GM12875 (cell line): ENCODE measurements around the gene UHRF1.
A peak's percentile ranks its signal among the peaks of the same experiment; 100 is the strongest.

Experiments used
- H3K4me3 ChIP-seq: one replicate; pipeline ENCODE4 v1.5.1; 2011; ENCODE audit warnings: low read depth, low read length, control low read depth
- CTCF ChIP-seq: IDR thresholded peaks from 2 replicates; pipeline ENCODE4 v1.5.1; 2011; ENCODE audit warnings: low read depth, mild to moderate bottlenecking, control low read depth, inconsistent platforms, low read length, moderate library complexity, borderline replicate concordance; ENCODE audit not compliant: insufficient read depth

Gene UHRF1

GRCh38 chr19:4965061-4965460, 55.8 kb downstream of the UHRF1 start:
- no peak overlapping the region for H3K4me3 ChIP-seq
- no peak for TF ChIP-seq CTCF

GRCh38 chr19:4966591-4966990, 57.3 kb downstream of the UHRF1 start:
- no peak overlapping the region for H3K4me3 ChIP-seq
- TF ChIP-seq CTCF, result no peak

GRCh38 chr19:4967738-4968461, 58.6 kb downstream of the UHRF1 start:
- no peak for TF ChIP-seq CTCF
- peak overlapping the region; percentile 41 for H3K4me3 ChIP-seq

GRCh38 chr19:4968462-4969291, 59.4 kb downstream of the UHRF1 start, which contains the start of gene KDM4B:
Gene KDM4B (plus strand): TSS chr19:4969113. CDS start chr19:5032891, 63,778 bp downstream.
- TF ChIP-seq CTCF, result no peak
- H3K4me3 ChIP-seq, result peak within 1 kb of the TSS; percentile 71

DNA sequence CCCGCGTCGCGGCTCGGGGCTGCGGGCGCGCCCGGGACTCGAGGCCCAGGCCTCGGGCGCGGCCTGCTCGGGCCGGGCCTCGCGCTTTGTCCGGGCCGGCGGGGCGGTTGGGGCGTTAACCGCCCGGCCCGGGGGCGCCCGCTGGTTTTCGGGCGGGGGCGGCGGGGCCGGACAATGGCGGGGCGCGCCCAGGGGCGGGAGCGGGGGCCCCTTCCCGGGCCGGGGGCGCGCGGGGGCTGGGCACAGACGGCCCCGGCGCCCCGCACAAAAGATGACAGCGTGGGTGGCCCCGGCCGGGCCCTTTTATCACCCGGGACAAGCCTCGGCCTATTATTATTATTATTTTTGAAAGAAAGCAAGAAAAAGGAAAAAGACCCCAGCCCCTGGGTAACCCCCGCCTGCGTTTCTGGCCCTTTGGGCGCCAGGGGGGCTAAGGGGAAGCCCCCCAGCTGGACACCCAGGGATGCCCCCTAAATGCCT, 60.0 kb downstream of the UHRF1 start:
- no peak for TF ChIP-seq CTCF
- peak overlapping the region; percentile 71 for H3K4me3 ChIP-seq

DNA sequence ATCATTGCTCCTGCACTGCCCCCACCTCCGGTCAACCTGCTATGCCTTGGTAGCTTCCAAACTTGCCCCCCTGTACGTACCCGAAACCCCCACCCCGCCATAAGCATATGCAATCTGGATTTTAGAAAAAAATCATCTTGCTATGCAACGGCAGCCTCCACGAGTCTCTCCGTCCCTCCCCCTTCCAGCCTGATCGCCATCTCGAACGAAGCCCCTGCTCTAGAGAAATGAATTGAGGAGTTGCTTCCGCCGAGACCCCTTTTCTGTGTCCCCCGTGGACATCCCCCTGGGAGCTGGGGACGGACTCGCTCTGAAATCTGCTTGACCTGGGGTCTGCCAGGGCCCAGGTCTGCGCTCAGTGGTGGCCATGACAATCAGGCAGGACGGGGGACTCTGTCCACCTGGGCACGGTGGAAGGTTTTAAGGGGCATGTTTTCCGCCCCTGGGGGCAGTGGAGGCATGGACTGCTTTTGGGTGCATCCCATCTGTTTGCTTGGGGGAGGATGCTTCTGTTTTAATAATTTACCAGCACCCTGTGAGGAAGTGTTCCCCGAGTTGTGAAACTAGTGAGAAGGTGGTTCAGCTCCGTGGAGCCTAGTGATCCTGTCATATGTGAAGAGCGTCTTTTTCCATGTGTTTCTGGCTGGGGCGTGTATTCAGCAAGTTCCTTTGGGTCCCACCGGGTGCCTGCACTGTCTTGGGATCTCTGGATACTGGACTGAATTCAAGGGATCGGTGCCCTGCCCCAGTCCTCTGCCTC, 60.7 kb downstream of the UHRF1 start:
- H3K4me3 ChIP-seq, result peak overlapping the region; percentile 71
- no peak for TF ChIP-seq CTCF
